KMS-11 (cell line): ENCODE data around the gene ENOX1.

Experiments used
- H2AFZ ChIP-seq: fragments of 200-600 bp; sonication (generic); 2 replicates; pipeline ENCODE4 v1.6.1; 2016; ENCODE audit warnings: antibody characterized with exemption, mixed run types, low read depth
- H3K27ac ChIP-seq: fragments of 200-600 bp; sonication (generic); 2 replicates; pipeline ENCODE4 v1.6.1; 2016; ENCODE audit warnings: mild to moderate bottlenecking, mixed run types
- H3K27me3 ChIP-seq: fragments of 200-600 bp; sonication (generic); 2 replicates; pipeline ENCODE4 v1.6.1; 2017; ENCODE audit warnings: mild to moderate bottlenecking, low read depth, mixed run types, moderate library complexity; ENCODE audit not compliant: insufficient read depth
- H3K36me3 ChIP-seq: fragments of 200-600 bp; sonication (generic); 2 replicates; pipeline ENCODE4 v1.6.1; 2017; ENCODE audit warnings: mild to moderate bottlenecking, mixed run types; ENCODE audit not compliant: insufficient read depth
- H3K4me1 ChIP-seq: fragments of 200-600 bp; sonication (generic); 2 replicates; pipeline ENCODE4 v1.6.1; 2016; ENCODE audit warnings: mild to moderate bottlenecking, low read depth, mixed run types; ENCODE audit not compliant: poor library complexity, severe bottlenecking
- H3K4me2 ChIP-seq: fragments of 200-600 bp; sonication (generic); 2 replicates; pipeline ENCODE4 v1.7.0; 2016; ENCODE audit warnings: mild to moderate bottlenecking, mixed run types
- H3K4me3 ChIP-seq: fragments of 200-600 bp; sonication (generic); IDR thresholded peaks from 2 replicates; pipeline ENCODE4 v1.6.1; 2017; ENCODE audit warnings: low read depth, low read length, mixed read lengths; ENCODE audit not compliant: insufficient read depth
- H3K79me2 ChIP-seq: fragments of 200-600 bp; sonication (generic); 2 replicates; pipeline ENCODE4 v1.6.1; 2016; ENCODE audit warnings: low read depth, mixed run types; ENCODE audit not compliant: insufficient read depth
- H3K9ac ChIP-seq: fragments of 200-600 bp; sonication (generic); 2 replicates; pipeline ENCODE4 v1.6.1; 2016; ENCODE audit warnings: mild to moderate bottlenecking, mixed run types
- H4K20me1 ChIP-seq: fragments of 200-600 bp; sonication (generic); 2 replicates; pipeline ENCODE4 v1.6.1; 2016; ENCODE audit warnings: mild to moderate bottlenecking, mixed run types; ENCODE audit not compliant: insufficient read depth
- CTCF ChIP-seq: fragments of 200-600 bp; sonication (generic); conservative IDR thresholded peaks from 2 replicates; pipeline ENCODE4 v1.6.1; 2017; ENCODE audit warnings: low read depth, mild to moderate bottlenecking, antibody characterized with exemption, low read length, moderate library complexity, mixed read lengths

ENOX1 gene

GRCh38 chr13:43516401-43516833 is 270.4 kb downstream of the ENOX1 start:
- no peak overlapping the region for H3K4me2 ChIP-seq
- H3K36me3 ChIP-seq = no peaks in the 10 kb centered on the region
- H4K20me1 ChIP-seq = no peaks in the 10 kb centered on the region
- H3K4me1 ChIP-seq = no peaks in the 10 kb centered on the region
- no peak overlapping the region for H3K27ac ChIP-seq
- no peaks in the 10 kb centered on the region for H3K27me3 ChIP-seq
- no peaks in the 10 kb centered on the region for H3K79me2 ChIP-seq
- no peak overlapping the region for H3K4me3 ChIP-seq
- TF ChIP-seq CTCF = no peak
- H2AFZ ChIP-seq = no peak overlapping the region
- no peak overlapping the region for H3K9ac ChIP-seq

- no peak for TF ChIP-seq CTCF
- H3K9ac ChIP-seq = no peak overlapping the region
- H3K4me1 ChIP-seq = no peaks in the 10 kb centered on the region
- H3K27me3 ChIP-seq = no peaks in the 10 kb centered on the region
- H3K4me3 ChIP-seq = no peak overlapping the region
- no peak overlapping the region for H3K27ac ChIP-seq
- H3K4me2 ChIP-seq = no peak overlapping the region
- H2AFZ ChIP-seq = no peak overlapping the region
- no peaks in the 10 kb centered on the region for H3K36me3 ChIP-seq
- no peaks in the 10 kb centered on the region for H3K79me2 ChIP-seq
- no peaks in the 10 kb centered on the region for H4K20me1 ChIP-seq
Measured at GRCh38 chr13:43515531-43515930, 271.2 kb downstream of the ENOX1 start.

GRCh38 chr13:43514311-43514710 is 272.5 kb downstream of the ENOX1 start:
- H3K4me1 ChIP-seq = no peaks in the 10 kb centered on the region
- H3K4me2 ChIP-seq = no peak overlapping the region
- no peaks in the 10 kb centered on the region for H3K36me3 ChIP-seq
- no peak overlapping the region for H2AFZ ChIP-seq
- H4K20me1 ChIP-seq = no peaks in the 10 kb centered on the region
- TF ChIP-seq CTCF = no peak
- no peak overlapping the region for H3K4me3 ChIP-seq
- H3K79me2 ChIP-seq = no peaks in the 10 kb centered on the region
- no peaks in the 10 kb centered on the region for H3K27me3 ChIP-seq
- H3K27ac ChIP-seq = no peak overlapping the region
- no peak overlapping the region for H3K9ac ChIP-seq

- Histone ChIP-seq H3K4me2 (no peak overlapping the region), H3K79me2 (no peaks in the 10 kb centered on the region), H3K27ac (no peak overlapping the region), H3K36me3 (no peaks in the 10 kb centered on the region), H2AFZ (no peak overlapping the region), H4K20me1 (no peaks in the 10 kb centered on the region), H3K4me1 (no peaks in the 10 kb centered on the region), H3K9ac (no peak overlapping the region), H3K27me3 (no peaks in the 10 kb centered on the region), H3K4me3 (no peak overlapping the region)
- no peak for TF ChIP-seq CTCF
Measured at GRCh38 chr13:43512221-43512620, 274.6 kb downstream of the ENOX1 start.
